ENCODE results near the gene OR51I1. TPM values are rescaled to one million over a fixed set of nuclear protein-coding genes. Genes with fewer than 3 reads are reported as not detected.

Gene OR51I1
- total RNA-seq, 1 experiment from 2014 or later = not detected

- no peaks in the 10 kb centered on the region for H4K20me1 ChIP-seq (ENCODE audit: control insufficient read depth, insufficient read depth, insufficient read length)
- H3K27ac Mint-ChIP-seq = no peak overlapping the region
- TF ChIP-seq CTCF (conservative IDR thresholded peaks at IDR 0.05) = no peak
Measured at GRCh38 chr11:5473921-5474320, 32.6 kb upstream of the OR51I1 start.

More at GRCh38 chr11:5473921-5474320, 32.6 kb upstream of the OR51I1 start:
- H2BK12ac ChIP-seq (ENCODE audit: insufficient read length, low read depth, low read length) = no peak overlapping the region
- H3K4me1 ChIP-seq (ENCODE audit: insufficient read depth, low read length) = no peaks in the 10 kb centered on the region; the same call in 1 of the 2 replicates
- H3K14ac ChIP-seq (ENCODE audit: insufficient read depth, low read length) = no peak overlapping the region
- H4K91ac ChIP-seq (ENCODE audit: insufficient read length, low read depth, low read length) = no peak overlapping the region
- DNase-seq = no peak
- no peaks in the 10 kb centered on the region for H3K79me2 ChIP-seq (ENCODE audit: insufficient read depth, low read length)
- no peaks in the 10 kb centered on the region for H3K23me2 ChIP-seq (ENCODE audit: insufficient read length, low read depth, low read length, poor library complexity, severe bottlenecking)
- H2BK120ac ChIP-seq (ENCODE audit: low read depth, low read length, poor library complexity, severe bottlenecking) = no peak overlapping the region
- H3K27me3 ChIP-seq (ENCODE audit: insufficient read depth, low read length) = no peaks in the 10 kb centered on the region
- Mint-ChIP-seq H3K36me3 (ENCODE audit: insufficient read depth in 1 of 3, low read depth in 3 of 3) (peaks cover 3 to 9% (median 3%) of the 10 kb centered on the region in 3 experiments; a peak in 5 of 7 replicates), H3K4me1 (no peaks in the 10 kb centered on the region), H3K4me3 (no peak overlapping the region), H3K9me3 (peaks cover 7 to 8% of the 10 kb centered on the region in 2 experiments), H3K27me3 (ENCODE audit: low read depth) (no peaks in the 10 kb centered on the region)
- H4K5ac ChIP-seq (ENCODE audit: insufficient read length, low read depth, low read length) = no peak overlapping the region
- H3K79me1 ChIP-seq (ENCODE audit: insufficient read depth, low read depth, low read length, poor library complexity, severe bottlenecking) = no peaks in the 10 kb centered on the region
- H3K4me2 ChIP-seq (ENCODE audit: insufficient read depth, insufficient read length, low read length) = no peak overlapping the region
- no peak overlapping the region for H4K8ac ChIP-seq (replicated peaks; ENCODE audit: insufficient read length, low read depth, low read length)
- H2AFZ ChIP-seq (ENCODE audit: low read length) = no peak overlapping the region
- no peak overlapping the region for H3K18ac ChIP-seq (ENCODE audit: insufficient read length, low read depth, low read length)
- H2BK20ac ChIP-seq (ENCODE audit: low read depth, low read length, poor library complexity, severe bottlenecking) = no peak overlapping the region
- no peak overlapping the region for H2AK5ac ChIP-seq (ENCODE audit: insufficient read length, low read length)
- no peak overlapping the region for H3K27ac ChIP-seq (ENCODE audit: insufficient read length, low read depth, low read length)
- H2BK5ac ChIP-seq (ENCODE audit: insufficient read length, low read length) = no peak overlapping the region
- H3T11ph ChIP-seq (ENCODE audit: low read length) = no peak overlapping the region
- no peak overlapping the region for H3K56ac ChIP-seq (ENCODE audit: insufficient read length, low read depth, low read length)
- no peaks in the 10 kb centered on the region for H3K9me3 ChIP-seq (ENCODE audit: control insufficient read depth, low read depth, low read length)
- H3K23ac ChIP-seq (ENCODE audit: insufficient read length, low read depth, low read length) = no peak overlapping the region
- H3K9ac ChIP-seq (ENCODE audit: extremely low read depth, insufficient read length, low read length) = no peak overlapping the region
- no peak overlapping the region for H3K4ac ChIP-seq (ENCODE audit: low read depth, low read length)
- no peak overlapping the region for H2BK15ac ChIP-seq (ENCODE audit: low read depth, low read length)
